Measurements from ENCODE around the gene FYCO1.
A peak's percentile ranks its signal among the peaks of the same experiment; 100 is the strongest.
"Not testable (repeated sequence)": the region's sequence is repeated elsewhere in the genome, so short reads cannot be mapped to it uniquely, and the experiment has no call there.

Gene FYCO1

GRCh38 chr3:46010519-46011113 is 15.0 kb upstream of the FYCO1 start:
- DNase-seq (ENCODE audit: low read depth), result no peak

- no peak for DNase-seq (ENCODE audit: low read depth)
Measured at GRCh38 chr3:46008058-46008457, 12.4 kb upstream of the FYCO1 start.

- no peak for DNase-seq (ENCODE audit: low read depth)
Measured at GRCh38 chr3:46007280-46007679, 11.7 kb upstream of the FYCO1 start.

GRCh38 chr3:46006238-46007032 is 10.8 kb upstream of the FYCO1 start:
- DNase-seq (ENCODE audit: low read depth), result no peak

GRCh38 chr3:46003706-46004105 is 8.1 kb upstream of the FYCO1 start:
- DNase-seq (ENCODE audit: low read depth), result not testable (repeated sequence)

- no peak for DNase-seq (ENCODE audit: low read depth)
Measured at GRCh38 chr3:46001178-46001577, 5.6 kb upstream of the FYCO1 start.

GRCh38 chr3:45997942-45998341 is 2.3 kb upstream of the FYCO1 start:
- no peak for DNase-seq (ENCODE audit: low read depth)

- DNase-seq (ENCODE audit: low read depth), result not testable (repeated sequence)
Measured at GRCh38 chr3:45997499-45997898, 1.9 kb upstream of the FYCO1 start.

GRCh38 chr3:45994419-45995235 is 997 bp downstream of the FYCO1 start:
- peak; percentile 45 for DNase-seq (ENCODE audit: low read depth)

- no peak for DNase-seq (ENCODE audit: low read depth)
Measured at GRCh38 chr3:45993421-45994027, 2.1 kb downstream of the FYCO1 start.

- no peak for DNase-seq (ENCODE audit: low read depth)
Measured at GRCh38 chr3:45992821-45993221, 2.8 kb downstream of the FYCO1 start.

- DNase-seq (ENCODE audit: low read depth), result no peak
Measured at GRCh38 chr3:45992133-45992729, 3.4 kb downstream of the FYCO1 start.

GRCh38 chr3:45991341-45991740 is 4.3 kb downstream of the FYCO1 start:
- no peak for DNase-seq (ENCODE audit: low read depth)

- DNase-seq (ENCODE audit: low read depth), result no peak
Measured at GRCh38 chr3:45990181-45990580, 5.4 kb downstream of the FYCO1 start.

- no peak for DNase-seq (ENCODE audit: low read depth)
Measured at GRCh38 chr3:45988804-45989203, 6.8 kb downstream of the FYCO1 start.

- no peak for DNase-seq (ENCODE audit: low read depth)
Measured at GRCh38 chr3:45988362-45988761, 7.3 kb downstream of the FYCO1 start.

GRCh38 chr3:45987368-45988291 is 8.0 kb downstream of the FYCO1 start:
- DNase-seq (ENCODE audit: low read depth), result no peak

- no peak for DNase-seq (ENCODE audit: low read depth)
Measured at GRCh38 chr3:45986303-45986982, 9.2 kb downstream of the FYCO1 start.

GRCh38 chr3:45985532-45986302 is 9.9 kb downstream of the FYCO1 start:
- DNase-seq (ENCODE audit: low read depth), result no peak
